Activated naive CD8-positive, alpha-beta T cell treated with anti-CD3 and anti-CD28 coated beads for 36 hours (primary cell): ENCODE data around the gene PF4V1. TPM values are rescaled to one million over a fixed set of nuclear protein-coding genes. Genes with fewer than 3 reads are reported as not detected.

ENCODE experiments used
- DNase-seq: peaks from one replicate; pipeline ENCODE4 v3.0.0; 2021
- H3K27ac Mint-ChIP-seq: one replicate; pipeline ENCODE4 v1.8.0; 2022; ENCODE audit warnings: mild to moderate bottlenecking, moderate library complexity, mixed read lengths
- H3K27me3 Mint-ChIP-seq: one replicate; pipeline ENCODE4 v1.8.0; 2022; ENCODE audit warnings: mild to moderate bottlenecking, mixed read lengths
- H3K36me3 Mint-ChIP-seq: one replicate; pipeline ENCODE4 v1.8.0; 2021; ENCODE audit warnings: mild to moderate bottlenecking, mixed read lengths
- H3K4me1 Mint-ChIP-seq: one replicate; pipeline ENCODE4 v1.8.0; 2021; ENCODE audit warnings: mixed read lengths
- H3K4me3 Mint-ChIP-seq: one replicate; pipeline ENCODE4 v1.8.0; 2022; ENCODE audit warnings: mild to moderate bottlenecking, moderate library complexity, mixed read lengths
- H3K9me3 Mint-ChIP-seq: one replicate; pipeline ENCODE4 v1.8.0; 2022; ENCODE audit warnings: mixed read lengths
- total RNA-seq, 2 experiments: library from RNA; stranded (reverse); gene quantifications; one replicate each; pipeline ENCODE4 v1.2.3, GENCODE V29; 2021

The PF4V1 gene
- total RNA-seq, 2 experiments from 2014 or later: not detected

GRCh38 chr4:73839071-73839470 is 14.0 kb upstream of the PF4V1 start:
- H3K4me1 Mint-ChIP-seq: no peaks in the 10 kb centered on the region

DNA sequence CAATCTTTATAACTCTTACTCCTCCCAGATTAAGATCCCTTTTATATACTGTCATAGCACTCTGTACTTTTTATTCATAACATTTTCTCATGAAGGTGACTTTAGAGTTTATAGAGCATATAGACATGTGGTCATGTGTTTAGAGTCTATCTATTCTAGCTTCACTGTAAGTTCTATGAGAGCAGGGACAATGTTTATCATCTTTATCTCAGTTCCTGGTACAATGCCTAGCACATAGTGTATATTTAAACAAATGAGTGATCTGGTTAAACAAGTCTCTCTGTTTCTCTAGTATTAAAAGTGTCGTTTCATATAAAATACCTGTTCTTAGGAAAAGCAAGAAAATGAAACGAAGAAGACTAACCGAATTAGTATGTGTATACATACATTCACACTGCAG is 13.4 kb upstream of the PF4V1 start:
- H3K4me3 Mint-ChIP-seq: no peak overlapping the region
- no peaks in the 10 kb centered on the region for H3K4me1 Mint-ChIP-seq
- peaks cover 36% of the 10 kb centered on the region for H3K27me3 Mint-ChIP-seq
- no peak overlapping the region for H3K27ac Mint-ChIP-seq
- H3K9me3 Mint-ChIP-seq: no peaks in the 10 kb centered on the region
- DNase-seq: no peak
- no peaks in the 10 kb centered on the region for H3K36me3 Mint-ChIP-seq

More at GRCh38 chr4:73839071-73839470, 14.0 kb upstream of the PF4V1 start:
- no peak overlapping the region for H3K4me3 Mint-ChIP-seq
- peaks cover 36% of the 10 kb centered on the region for H3K27me3 Mint-ChIP-seq
- no peaks in the 10 kb centered on the region for H3K9me3 Mint-ChIP-seq
- no peak for DNase-seq
- H3K27ac Mint-ChIP-seq: no peak overlapping the region
- H3K36me3 Mint-ChIP-seq: no peaks in the 10 kb centered on the region

- no peak for DNase-seq
- Mint-ChIP-seq H3K9me3 (no peaks in the 10 kb centered on the region), H3K27ac (no peak overlapping the region), H3K36me3 (no peaks in the 10 kb centered on the region), H3K4me1 (no peaks in the 10 kb centered on the region), H3K27me3 (peaks cover 34% of the 10 kb centered on the region), H3K4me3 (no peak overlapping the region)
Observed at GRCh38 chr4:73841243-73841925, 11.7 kb upstream of the PF4V1 start.

GRCh38 chr4:73842696-73843095 is 10.4 kb upstream of the PF4V1 start:
- Mint-ChIP-seq H3K4me1 (no peaks in the 10 kb centered on the region), H3K27ac (no peak overlapping the region), H3K9me3 (no peaks in the 10 kb centered on the region), H3K27me3 (peaks cover 21% of the 10 kb centered on the region), H3K36me3 (no peaks in the 10 kb centered on the region), H3K4me3 (no peak overlapping the region)
- DNase-seq: no peak

DNA sequence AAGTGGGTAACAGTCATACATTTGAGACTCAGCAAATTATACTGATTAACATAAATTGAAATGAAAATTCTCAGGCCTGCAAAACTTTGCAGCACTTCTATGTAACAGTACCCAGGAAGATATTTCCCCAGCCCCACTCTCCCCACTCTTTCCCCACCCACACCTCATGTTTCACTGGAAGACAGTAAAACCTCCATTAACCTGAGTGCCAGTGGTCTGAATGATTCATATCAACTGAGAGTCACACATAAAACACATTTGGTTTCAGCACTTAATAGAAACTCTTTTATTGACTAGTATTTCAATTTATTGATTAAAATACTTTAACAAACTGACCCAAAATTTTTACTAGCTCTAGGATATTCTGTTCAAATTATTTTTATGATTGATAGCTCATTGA is 9.7 kb upstream of the PF4V1 start:
- no peaks in the 10 kb centered on the region for H3K4me1 Mint-ChIP-seq
- peaks cover 18% of the 10 kb centered on the region for H3K27me3 Mint-ChIP-seq
- no peak for DNase-seq
- H3K9me3 Mint-ChIP-seq: no peaks in the 10 kb centered on the region
- H3K36me3 Mint-ChIP-seq: no peaks in the 10 kb centered on the region
- H3K4me3 Mint-ChIP-seq: no peak overlapping the region
- no peak overlapping the region for H3K27ac Mint-ChIP-seq

GRCh38 chr4:73844345-73844744 is 8.8 kb upstream of the PF4V1 start:
- H3K27me3 Mint-ChIP-seq: peaks cover 11% of the 10 kb centered on the region
- no peak for DNase-seq
- no peaks in the 10 kb centered on the region for H3K9me3 Mint-ChIP-seq
- no peak overlapping the region for H3K4me3 Mint-ChIP-seq
- no peak overlapping the region for H3K27ac Mint-ChIP-seq
- no peaks in the 10 kb centered on the region for H3K4me1 Mint-ChIP-seq
- no peaks in the 10 kb centered on the region for H3K36me3 Mint-ChIP-seq

GRCh38 chr4:73844806-73845205 is 8.3 kb upstream of the PF4V1 start:
- no peaks in the 10 kb centered on the region for H3K9me3 Mint-ChIP-seq
- no peak for DNase-seq
- H3K36me3 Mint-ChIP-seq: no peaks in the 10 kb centered on the region
- H3K27me3 Mint-ChIP-seq: peaks cover 7% of the 10 kb centered on the region
- H3K4me3 Mint-ChIP-seq: no peak overlapping the region
- H3K27ac Mint-ChIP-seq: no peak overlapping the region
- no peaks in the 10 kb centered on the region for H3K4me1 Mint-ChIP-seq

DNA sequence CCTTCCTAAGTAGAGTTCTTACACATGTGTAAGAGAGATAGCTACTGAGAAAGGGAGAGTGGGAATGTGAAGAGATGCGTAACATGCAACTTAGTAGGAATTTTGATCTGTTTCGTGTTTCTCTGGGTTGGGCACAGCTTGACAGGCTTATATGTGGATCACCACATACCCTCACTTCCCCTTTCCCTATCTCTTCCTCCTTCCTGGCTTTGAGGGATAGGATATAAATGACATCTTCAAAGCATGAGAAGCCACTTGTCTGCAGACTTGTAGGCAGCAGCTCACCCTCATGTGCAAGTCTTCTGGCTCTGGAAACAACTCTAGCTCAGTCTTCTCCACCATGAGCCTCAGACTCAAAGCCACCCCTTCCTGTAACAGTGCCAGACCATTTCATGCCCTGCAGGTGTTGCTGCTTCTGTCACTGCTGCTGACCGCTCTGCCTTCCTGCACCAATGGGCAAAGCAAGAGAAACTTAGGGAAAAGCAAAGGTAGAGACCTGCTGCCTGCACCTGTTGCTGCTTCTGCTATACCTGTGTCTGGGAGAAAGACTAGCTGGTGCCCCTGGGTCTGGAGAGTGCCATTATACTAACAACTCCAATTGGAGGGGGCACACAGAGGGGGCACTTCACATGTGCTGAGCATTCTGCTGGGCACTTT is 5.4 kb upstream of the PF4V1 start:
- Mint-ChIP-seq H3K4me3 (no peak overlapping the region), H3K36me3 (no peaks in the 10 kb centered on the region), H3K27ac (no peak overlapping the region), H3K27me3 (no peaks in the 10 kb centered on the region), H3K4me1 (no peaks in the 10 kb centered on the region), H3K9me3 (no peaks in the 10 kb centered on the region)
- no peak for DNase-seq

- no peak overlapping the region for H3K27ac Mint-ChIP-seq
- H3K4me3 Mint-ChIP-seq: no peak overlapping the region
- H3K27me3 Mint-ChIP-seq: no peaks in the 10 kb centered on the region
- H3K36me3 Mint-ChIP-seq: no peaks in the 10 kb centered on the region
- no peaks in the 10 kb centered on the region for H3K4me1 Mint-ChIP-seq
- DNase-seq: no peak
- H3K9me3 Mint-ChIP-seq: no peaks in the 10 kb centered on the region
Observed at GRCh38 chr4:73848183-73848777, 4.8 kb upstream of the PF4V1 start.

DNA sequence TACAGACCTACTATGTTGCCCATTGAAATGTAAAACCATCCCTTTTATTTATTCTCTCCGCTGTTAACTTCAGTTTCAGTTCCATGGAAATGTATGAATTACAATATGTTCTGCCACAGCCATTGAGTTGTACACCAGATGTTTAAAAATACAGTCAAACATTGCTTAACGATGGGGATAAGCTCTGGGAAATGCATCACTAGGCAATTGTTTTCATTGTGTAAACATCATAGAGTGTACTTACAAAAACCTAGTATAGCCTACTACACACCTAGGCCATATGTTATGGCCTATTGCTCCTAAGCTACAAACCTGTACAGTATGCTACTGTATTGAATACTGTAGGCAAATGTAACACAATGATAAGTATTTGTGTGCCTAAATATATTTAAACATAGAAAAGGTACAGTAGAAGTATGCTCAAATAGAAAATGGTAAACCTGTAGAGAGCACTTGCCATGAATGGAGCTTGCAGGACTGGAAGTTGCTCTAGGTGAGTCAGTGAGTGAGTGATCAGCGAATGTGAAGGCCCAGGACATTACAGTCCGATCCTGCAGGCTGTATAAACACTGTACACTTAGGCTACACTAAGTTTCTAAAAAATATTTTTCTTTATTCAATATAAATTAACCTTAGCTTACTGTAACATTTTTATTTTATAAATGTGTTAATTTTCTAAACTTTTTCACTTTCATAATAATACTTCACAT is 2.7 kb upstream of the PF4V1 start:
- no peak for DNase-seq
- no peak overlapping the region for H3K4me3 Mint-ChIP-seq
- H3K27me3 Mint-ChIP-seq: peaks cover 4% of the 10 kb centered on the region
- H3K9me3 Mint-ChIP-seq: no peaks in the 10 kb centered on the region
- H3K4me1 Mint-ChIP-seq: no peaks in the 10 kb centered on the region
- no peaks in the 10 kb centered on the region for H3K36me3 Mint-ChIP-seq
- H3K27ac Mint-ChIP-seq: no peak overlapping the region

- no peak overlapping the region for H3K27ac Mint-ChIP-seq
- no peaks in the 10 kb centered on the region for H3K9me3 Mint-ChIP-seq
- no peaks in the 10 kb centered on the region for H3K4me1 Mint-ChIP-seq
Observed at GRCh38 chr4:73851293-73851692, 1.8 kb upstream of the PF4V1 start.

GRCh38 chr4:73852771-73853170 is 325 bp upstream of the PF4V1 start:
- peaks cover 4% of the 10 kb centered on the region for H3K27me3 Mint-ChIP-seq

More at GRCh38 chr4:73851293-73851692, 1.8 kb upstream of the PF4V1 start:
- Mint-ChIP-seq H3K27me3 (peaks cover 4% of the 10 kb centered on the region), H3K36me3 (no peaks in the 10 kb centered on the region), H3K4me3 (no peak overlapping the region)
- no peak for DNase-seq

DNA sequence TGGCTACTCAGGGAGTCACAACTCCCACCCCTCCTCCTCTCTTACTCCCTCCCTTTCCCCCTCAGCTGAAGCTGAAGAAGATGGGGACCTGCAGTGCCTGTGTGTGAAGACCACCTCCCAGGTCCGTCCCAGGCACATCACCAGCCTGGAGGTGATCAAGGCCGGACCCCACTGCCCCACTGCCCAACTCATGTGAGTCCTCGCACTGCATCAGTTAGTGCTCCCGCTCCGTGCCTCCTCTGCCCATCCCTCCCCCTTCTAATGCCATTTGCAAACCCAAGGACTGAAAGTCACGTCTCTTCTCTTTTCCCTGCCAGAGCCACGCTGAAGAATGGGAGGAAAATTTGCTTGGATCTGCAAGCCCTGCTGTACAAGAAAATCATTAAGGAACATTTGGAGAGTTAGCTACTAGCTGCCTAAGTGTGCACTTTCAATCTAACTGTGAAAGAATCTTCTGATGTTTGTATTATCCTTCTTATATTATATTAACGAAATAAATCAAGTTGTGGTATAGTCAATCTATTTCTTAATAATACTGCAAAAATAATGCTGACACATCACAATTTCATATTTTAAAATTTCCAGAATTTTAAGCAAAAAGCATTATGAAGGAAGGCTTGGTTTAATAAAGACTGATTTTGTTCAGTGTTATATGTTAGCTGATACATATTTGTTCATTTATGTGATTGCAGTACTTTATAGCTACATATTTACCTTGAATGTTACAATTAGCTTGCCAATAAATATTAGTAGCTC is 800 bp downstream of the PF4V1 start:
- Mint-ChIP-seq H3K4me3 (no peak overlapping the region), H3K27me3 (peaks cover 4% of the 10 kb centered on the region), H3K4me1 (no peaks in the 10 kb centered on the region), H3K27ac (no peak overlapping the region), H3K9me3 (no peaks in the 10 kb centered on the region), H3K36me3 (no peaks in the 10 kb centered on the region)
- no peak for DNase-seq

More at GRCh38 chr4:73852771-73853170, 325 bp upstream of the PF4V1 start:
- Mint-ChIP-seq H3K4me3 (no peak overlapping the region), H3K9me3 (no peaks in the 10 kb centered on the region), H3K27ac (no peak overlapping the region), H3K4me1 (no peaks in the 10 kb centered on the region), H3K36me3 (no peaks in the 10 kb centered on the region)
- DNase-seq: no peak

- no peaks in the 10 kb centered on the region for H3K36me3 Mint-ChIP-seq
- DNase-seq: no peak
- no peak overlapping the region for H3K27ac Mint-ChIP-seq
- H3K4me3 Mint-ChIP-seq: no peak overlapping the region
- H3K9me3 Mint-ChIP-seq: no peaks in the 10 kb centered on the region
- H3K27me3 Mint-ChIP-seq: peaks cover 4% of the 10 kb centered on the region
- no peaks in the 10 kb centered on the region for H3K4me1 Mint-ChIP-seq
Observed at GRCh38 chr4:73855406-73855805, 2.3 kb downstream of the PF4V1 start.

DNA sequence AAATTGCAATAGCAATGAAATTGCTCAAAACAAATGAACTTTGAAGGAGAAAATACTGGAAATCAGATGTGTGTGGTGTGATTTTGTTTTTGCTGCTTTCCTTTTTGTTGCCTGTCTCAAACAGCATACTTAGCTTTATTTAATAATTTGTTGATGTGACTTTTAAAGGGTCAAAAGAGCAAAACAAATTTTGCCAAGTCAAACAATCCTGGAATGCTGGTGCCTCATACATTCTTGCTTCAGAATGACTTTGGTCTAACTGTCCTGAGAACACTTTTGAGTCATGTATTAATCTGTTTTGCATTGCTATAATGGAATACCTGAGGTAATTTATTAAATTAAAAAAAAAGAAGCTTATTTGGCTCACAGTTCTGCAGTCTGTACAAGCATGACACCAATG is 3.4 kb downstream of the PF4V1 start:
- no peak overlapping the region for H3K27ac Mint-ChIP-seq
- H3K36me3 Mint-ChIP-seq: no peaks in the 10 kb centered on the region
- no peak for DNase-seq
- peaks cover 4% of the 10 kb centered on the region for H3K27me3 Mint-ChIP-seq
- H3K9me3 Mint-ChIP-seq: no peaks in the 10 kb centered on the region
- H3K4me3 Mint-ChIP-seq: no peak overlapping the region
- H3K4me1 Mint-ChIP-seq: no peaks in the 10 kb centered on the region
